ENCODE data around the gene NDEL1.

The NDEL1 gene

GRCh38 chr17:8475227-8475626, 39.5 kb downstream of the NDEL1 start:
- no peak for FAIRE-seq
- DNase-seq (ENCODE audit: extremely low spot score, insufficient read length, low read depth): no peak

GRCh38 chr17:8475781-8476180, 40.1 kb downstream of the NDEL1 start:
- DNase-seq (ENCODE audit: extremely low spot score, insufficient read length, low read depth) (no peak), FAIRE-seq (no peak)

- no peak for DNase-seq (ENCODE audit: extremely low spot score, insufficient read length, low read depth)
- FAIRE-seq: no peak
Measured at GRCh38 chr17:8476741-8477140, 41.1 kb downstream of the NDEL1 start.

- FAIRE-seq (no peak), DNase-seq (ENCODE audit: extremely low spot score, insufficient read length, low read depth) (no peak)
Measured at GRCh38 chr17:8477171-8477570, 41.5 kb downstream of the NDEL1 start.

GRCh38 chr17:8477715-8478441, 42.2 kb downstream of the NDEL1 start:
- FAIRE-seq (no peak), DNase-seq (ENCODE audit: extremely low spot score, insufficient read length, low read depth) (no peak)

GRCh38 chr17:8479431-8479947, 43.8 kb downstream of the NDEL1 start:
- FAIRE-seq: no peak
- DNase-seq (ENCODE audit: extremely low spot score, insufficient read length, low read depth): no peak

- DNase-seq (ENCODE audit: extremely low spot score, insufficient read length, low read depth) (no peak), FAIRE-seq (no peak)
Measured at GRCh38 chr17:8480011-8480976, 44.6 kb downstream of the NDEL1 start.

- FAIRE-seq: no peak
- DNase-seq (ENCODE audit: extremely low spot score, insufficient read length, low read depth): no peak
Measured at GRCh38 chr17:8481089-8481488, 45.4 kb downstream of the NDEL1 start.

GRCh38 chr17:8481703-8482102, 46.0 kb downstream of the NDEL1 start:
- DNase-seq (ENCODE audit: extremely low spot score, insufficient read length, low read depth) (no peak), FAIRE-seq (no peak)

- DNase-seq (ENCODE audit: extremely low spot score, insufficient read length, low read depth) (no peak), FAIRE-seq (no peak)
Measured at GRCh38 chr17:8482546-8482945, 46.9 kb downstream of the NDEL1 start.

GRCh38 chr17:8484465-8484864, 48.8 kb downstream of the NDEL1 start:
- no peak for FAIRE-seq
- no peak for DNase-seq (ENCODE audit: extremely low spot score, insufficient read length, low read depth)

- peak; percentile 24 for FAIRE-seq
- DNase-seq (ENCODE audit: extremely low spot score, insufficient read length, low read depth): no peak
Measured at GRCh38 chr17:8485491-8485890, 49.8 kb downstream of the NDEL1 start.

- DNase-seq (ENCODE audit: extremely low spot score, insufficient read length, low read depth) (no peak), FAIRE-seq (no peak)
Measured at GRCh38 chr17:8487130-8487645, 51.5 kb downstream of the NDEL1 start.

- FAIRE-seq (no peak), DNase-seq (ENCODE audit: extremely low spot score, insufficient read length, low read depth) (no peak)
Measured at GRCh38 chr17:8487743-8488142, 52.1 kb downstream of the NDEL1 start.

- DNase-seq (ENCODE audit: extremely low spot score, insufficient read length, low read depth) (no peak), FAIRE-seq (no peak)
Measured at GRCh38 chr17:8488491-8488890, 52.8 kb downstream of the NDEL1 start.

GRCh38 chr17:8488901-8489300, 53.2 kb downstream of the NDEL1 start:
- no peak for FAIRE-seq
- no peak for DNase-seq (ENCODE audit: extremely low spot score, insufficient read length, low read depth)

- DNase-seq (ENCODE audit: extremely low spot score, insufficient read length, low read depth) (no peak), FAIRE-seq (no peak)
Measured at GRCh38 chr17:8489841-8490240, 54.2 kb downstream of the NDEL1 start.

- FAIRE-seq (no peak), DNase-seq (ENCODE audit: extremely low spot score, insufficient read length, low read depth) (no peak)
Measured at GRCh38 chr17:8490256-8491023, 54.8 kb downstream of the NDEL1 start.

- DNase-seq (ENCODE audit: extremely low spot score, insufficient read length, low read depth) (no peak), FAIRE-seq (no peak)
Measured at GRCh38 chr17:8492121-8492520, 56.4 kb downstream of the NDEL1 start.

- DNase-seq (ENCODE audit: extremely low spot score, insufficient read length, low read depth): no peak
- no peak for FAIRE-seq
Measured at GRCh38 chr17:8494021-8494420, 58.3 kb downstream of the NDEL1 start.
